Pons (tissue), 1 donor: Measurements from ENCODE around the gene NBEAL2.

Source experiments
- DNase-seq: peaks from one replicate; pipeline ENCODE4 v3.0.0-alpha.2; 2016; ENCODE audit warnings: low spot score

The NBEAL2 gene

DNA sequence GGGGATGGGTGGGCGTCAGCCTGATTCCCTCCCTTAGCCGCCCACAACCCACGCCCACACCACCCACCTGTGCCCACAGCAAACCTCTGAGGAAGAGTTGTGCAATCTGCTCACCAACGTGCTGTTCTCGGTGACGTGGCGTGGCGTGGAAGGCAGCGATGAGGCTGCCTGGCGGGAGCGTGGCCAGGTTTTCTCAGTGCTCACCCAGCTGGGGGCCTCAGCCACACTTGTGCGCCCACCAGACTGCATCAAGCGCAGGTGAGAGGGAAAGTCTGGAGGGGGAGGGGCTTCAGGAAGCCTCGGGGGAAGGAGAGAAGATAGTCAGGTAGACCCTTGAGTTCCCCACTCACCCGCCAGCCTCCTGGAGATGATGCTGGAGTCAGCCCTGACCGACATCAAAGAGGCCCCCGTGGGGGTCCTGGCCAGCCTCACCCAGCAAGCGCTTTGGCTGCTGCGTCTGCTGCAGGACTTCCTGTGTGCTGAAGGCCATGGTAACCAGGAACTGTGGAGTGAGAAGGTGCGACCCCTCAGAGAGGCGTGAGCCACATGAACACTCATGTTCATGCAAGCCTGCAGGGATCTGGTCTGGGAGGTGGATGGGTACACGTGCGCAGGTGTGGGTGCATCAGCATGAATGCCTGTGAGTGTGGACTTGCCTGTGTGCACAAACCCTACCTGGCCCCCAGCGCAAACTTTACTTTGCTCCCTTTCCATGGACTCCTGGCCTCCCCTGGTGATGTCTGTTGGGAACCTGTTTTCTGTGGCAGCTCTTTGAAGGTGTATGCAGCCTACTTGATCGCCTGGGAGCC lies 21.7 kb downstream of the NBEAL2 start:
- DNase-seq, result no peak

DNA sequence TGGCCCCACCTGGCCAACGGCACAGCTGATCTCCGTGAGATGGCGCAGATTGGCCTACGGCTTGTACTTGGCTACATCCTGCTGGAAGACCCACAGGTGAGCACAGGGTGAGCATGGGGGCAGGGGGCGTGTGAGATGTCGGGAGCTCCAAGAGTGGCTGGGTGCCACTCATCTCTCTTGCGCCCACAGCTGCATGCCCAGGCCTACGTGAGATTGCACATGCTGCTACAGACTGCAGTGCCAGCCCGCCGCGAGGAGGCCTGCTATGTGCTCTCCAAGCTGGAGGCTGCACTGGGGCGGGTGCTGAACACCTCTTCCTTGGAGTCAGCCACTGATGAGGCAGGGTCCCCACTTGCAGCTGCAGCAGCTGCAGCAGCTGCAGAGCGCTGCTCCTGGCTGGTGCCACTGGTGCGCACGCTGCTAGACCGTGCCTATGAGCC lies 22.3 kb downstream of the NBEAL2 start:
- DNase-seq, result no peak

DNA sequence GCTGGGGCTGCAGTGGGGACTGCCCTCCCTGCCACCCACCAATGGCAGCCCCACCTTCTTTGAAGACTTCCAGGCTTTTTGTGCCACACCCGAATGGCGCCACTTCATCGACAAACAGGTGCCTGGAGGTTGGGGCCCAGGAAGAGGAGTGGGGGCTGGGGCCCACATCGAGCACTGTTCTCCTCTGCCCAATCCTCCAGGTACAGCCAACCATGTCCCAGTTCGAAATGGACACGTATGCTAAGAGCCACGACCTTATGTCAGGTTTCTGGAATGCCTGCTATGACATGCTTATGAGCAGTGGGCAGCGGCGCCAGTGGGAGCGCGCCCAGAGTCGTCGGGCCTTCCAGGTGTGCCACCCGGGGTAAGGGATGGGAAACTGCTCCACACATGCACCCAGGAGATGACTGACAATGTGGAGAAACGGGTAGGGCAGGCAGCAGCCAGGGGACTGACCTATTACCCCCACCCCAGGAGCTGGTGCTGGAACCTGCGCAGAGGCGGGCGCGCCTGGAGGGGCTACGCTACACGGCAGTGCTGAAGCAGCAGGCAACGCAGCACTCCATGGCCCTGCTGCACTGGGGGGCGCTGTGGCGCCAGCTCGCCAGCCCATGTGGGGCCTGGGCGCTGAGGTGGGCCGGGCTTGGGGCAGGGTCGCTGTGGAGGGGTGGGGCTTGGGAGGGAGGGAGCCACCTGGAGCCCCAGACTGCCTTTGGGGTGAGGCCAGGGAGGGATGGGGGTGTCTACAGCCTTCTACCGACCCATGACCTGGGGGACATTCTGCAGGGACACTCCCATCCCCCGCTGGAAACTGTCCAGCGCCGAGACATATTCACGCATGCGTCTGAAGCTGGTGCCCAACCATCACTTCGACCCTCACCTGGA lies 22.9 kb downstream of the NBEAL2 start:
- DNase-seq, result no peak

DNA sequence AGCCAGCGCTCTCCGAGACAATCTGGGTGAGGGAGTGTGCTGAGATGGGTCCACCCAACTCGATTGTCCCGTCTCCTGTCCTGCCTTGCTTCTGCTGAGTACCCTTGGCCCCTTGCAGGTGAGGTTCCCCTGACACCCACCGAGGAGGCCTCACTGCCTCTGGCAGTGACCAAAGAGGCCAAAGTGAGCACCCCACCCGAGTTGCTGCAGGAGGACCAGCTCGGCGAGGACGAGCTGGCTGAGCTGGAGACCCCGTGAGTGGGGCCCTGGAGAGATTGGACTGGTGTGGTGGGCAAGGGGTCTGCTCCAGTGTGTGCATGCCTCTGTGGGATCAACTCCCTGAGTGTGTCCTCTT lies 23.6 kb downstream of the NBEAL2 start:
- no peak for DNase-seq

DNA sequence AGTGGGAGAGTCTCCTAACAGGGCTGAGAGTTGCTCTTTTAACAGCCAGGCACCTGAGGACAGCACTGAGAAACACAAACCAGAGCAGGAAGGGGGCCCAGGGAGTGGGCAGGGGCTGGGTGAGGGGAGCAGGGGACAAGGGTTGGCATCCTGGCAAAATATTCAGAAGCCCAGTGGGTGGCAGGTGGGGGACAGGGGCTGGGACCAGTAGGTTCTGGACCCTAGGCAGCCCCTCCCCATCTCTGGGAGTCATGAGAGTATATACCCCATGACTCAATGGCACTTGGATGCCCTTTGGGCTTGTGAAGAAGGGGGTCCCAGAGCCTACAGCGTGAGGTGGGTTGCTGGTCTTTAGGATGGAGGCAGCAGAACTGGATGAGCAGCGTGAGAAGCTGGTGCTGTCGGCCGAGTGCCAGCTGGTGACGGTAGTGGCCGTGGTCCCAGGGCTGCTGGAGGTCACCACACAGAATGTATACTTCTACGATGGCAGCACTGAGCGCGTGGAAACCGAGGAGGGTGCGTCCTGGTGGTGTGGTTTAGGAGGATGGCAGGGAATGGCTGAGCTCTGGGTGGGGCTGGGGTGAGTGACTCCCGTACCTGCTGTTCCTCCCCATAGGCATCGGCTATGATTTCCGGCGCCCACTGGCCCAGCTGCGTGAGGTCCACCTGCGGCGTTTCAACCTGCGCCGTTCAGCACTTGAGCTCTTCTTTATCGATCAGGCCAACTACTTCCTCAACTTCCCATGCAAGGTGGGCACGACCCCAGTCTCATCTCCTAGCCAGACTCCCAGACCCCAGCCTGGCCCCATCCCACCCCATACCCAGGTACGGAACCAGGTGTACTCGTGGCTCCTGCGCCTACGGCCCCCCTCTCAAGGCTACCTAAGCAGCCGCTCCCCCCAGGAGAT lies 24.2 kb downstream of the NBEAL2 start:
- DNase-seq, result no peak

DNA sequence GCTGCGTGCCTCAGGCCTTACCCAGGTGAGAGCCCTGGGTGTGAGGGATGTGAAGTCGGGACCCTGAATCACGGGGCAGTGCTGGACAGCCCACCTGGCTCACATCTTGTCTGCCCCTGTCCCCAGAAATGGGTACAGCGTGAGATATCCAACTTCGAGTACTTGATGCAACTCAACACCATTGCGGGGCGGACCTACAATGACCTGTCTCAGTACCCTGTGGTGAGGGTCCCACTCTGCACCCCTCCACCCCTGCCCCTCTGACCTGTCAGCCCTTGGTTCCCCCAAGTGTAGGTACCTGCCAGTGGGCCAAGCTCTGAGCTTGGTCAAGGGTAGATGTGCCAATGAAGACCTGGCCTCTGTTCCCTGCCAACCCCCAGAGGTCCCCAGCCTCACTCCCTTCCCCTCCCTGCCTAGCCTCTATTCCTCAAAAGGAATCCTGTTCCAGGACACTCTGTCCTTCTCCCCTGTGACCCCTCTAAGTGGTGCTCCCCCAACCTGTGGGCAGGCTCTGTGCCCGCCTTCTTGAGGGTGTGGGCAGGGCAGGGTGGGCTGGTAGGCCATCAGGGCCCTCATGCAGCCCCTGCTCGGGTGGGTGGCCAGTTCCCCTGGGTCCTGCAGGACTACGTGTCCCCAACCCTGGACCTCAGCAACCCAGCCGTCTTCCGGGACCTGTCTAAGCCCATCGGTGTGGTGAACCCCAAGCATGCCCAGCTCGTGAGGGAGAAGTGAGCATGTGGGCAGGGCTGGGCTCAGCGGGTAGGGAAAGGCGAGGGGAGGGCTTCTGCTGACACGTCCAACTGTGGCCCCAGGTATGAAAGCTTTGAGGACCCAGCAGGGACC lies 25.1 kb downstream of the NBEAL2 start:
- DNase-seq, result no peak

DNA sequence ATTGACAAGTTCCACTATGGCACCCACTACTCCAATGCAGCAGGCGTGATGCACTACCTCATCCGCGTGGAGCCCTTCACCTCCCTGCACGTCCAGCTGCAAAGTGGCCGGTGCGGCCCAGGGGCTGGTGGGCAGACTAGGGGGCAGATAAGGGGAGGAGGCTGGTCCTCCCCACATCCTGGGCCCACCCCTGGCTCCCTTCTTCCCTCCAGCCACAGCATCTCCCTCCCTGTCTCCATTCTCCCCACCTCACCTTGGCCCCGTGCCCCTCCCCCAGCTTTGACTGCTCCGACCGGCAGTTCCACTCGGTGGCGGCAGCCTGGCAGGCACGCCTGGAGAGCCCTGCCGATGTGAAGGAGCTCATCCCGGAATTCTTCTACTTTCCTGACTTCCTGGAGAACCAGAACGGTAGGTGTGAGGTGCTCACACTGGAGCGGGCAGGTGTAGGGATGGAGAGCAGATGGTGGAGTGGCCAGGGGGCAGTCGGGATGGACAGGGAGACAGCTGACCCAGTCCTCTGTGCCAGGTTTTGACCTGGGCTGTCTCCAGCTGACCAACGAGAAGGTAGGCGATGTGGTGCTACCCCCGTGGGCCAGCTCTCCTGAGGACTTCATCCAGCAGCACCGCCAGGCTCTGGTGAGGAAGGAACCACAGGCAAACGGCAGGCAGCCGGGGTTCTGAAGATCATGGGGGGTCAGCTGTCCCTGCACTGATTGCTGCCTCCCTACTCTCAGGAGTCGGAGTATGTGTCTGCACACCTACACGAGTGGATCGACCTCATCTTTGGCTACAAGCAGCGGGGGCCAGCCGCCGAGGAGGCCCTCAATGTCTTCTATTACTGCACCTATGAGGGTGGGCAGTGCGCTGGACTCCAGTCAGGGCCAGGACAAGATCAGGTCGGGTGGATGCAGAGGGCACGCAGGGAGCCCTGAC lies 26.0 kb downstream of the NBEAL2 start:
- DNase-seq, result no peak

DNA sequence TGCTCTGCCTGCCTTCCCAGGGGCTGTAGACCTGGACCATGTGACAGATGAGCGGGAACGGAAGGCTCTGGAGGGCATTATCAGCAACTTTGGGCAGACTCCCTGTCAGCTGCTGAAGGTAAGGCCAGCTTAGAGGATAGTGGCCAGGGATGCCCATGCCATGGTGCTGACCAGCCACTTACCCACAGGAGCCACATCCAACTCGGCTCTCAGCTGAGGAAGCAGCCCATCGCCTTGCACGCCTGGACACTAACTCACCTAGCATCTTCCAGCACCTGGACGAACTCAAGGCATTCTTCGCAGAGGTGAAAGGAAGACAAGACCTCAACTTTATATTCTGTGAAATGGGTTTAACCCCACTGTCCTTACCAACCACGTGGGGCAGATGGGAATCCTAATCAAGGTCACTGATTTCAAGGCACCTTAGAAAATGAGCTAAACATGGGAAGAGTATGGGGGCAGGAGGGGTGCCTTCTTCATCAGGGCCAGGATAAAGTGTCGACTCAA lies 26.7 kb downstream of the NBEAL2 start:
- no peak for DNase-seq

DNA sequence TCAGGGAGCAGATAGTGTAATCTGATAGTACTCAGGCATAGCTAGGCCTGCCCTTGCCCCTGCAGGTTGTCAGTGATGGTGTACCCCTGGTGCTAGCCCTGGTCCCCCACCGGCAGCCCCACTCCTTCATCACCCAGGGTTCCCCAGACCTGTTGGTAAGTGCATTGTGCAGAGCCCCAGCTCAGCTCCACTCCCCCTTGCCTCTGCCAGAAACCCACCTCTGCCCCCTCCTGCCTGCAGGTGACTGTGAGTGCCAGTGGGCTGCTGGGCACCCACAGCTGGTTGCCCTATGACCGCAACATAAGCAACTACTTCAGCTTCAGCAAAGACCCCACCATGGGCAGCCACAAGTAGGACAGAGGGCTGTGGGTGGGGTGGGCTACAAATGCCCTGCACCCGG lies 27.5 kb downstream of the NBEAL2 start:
- DNase-seq, result no peak

DNA sequence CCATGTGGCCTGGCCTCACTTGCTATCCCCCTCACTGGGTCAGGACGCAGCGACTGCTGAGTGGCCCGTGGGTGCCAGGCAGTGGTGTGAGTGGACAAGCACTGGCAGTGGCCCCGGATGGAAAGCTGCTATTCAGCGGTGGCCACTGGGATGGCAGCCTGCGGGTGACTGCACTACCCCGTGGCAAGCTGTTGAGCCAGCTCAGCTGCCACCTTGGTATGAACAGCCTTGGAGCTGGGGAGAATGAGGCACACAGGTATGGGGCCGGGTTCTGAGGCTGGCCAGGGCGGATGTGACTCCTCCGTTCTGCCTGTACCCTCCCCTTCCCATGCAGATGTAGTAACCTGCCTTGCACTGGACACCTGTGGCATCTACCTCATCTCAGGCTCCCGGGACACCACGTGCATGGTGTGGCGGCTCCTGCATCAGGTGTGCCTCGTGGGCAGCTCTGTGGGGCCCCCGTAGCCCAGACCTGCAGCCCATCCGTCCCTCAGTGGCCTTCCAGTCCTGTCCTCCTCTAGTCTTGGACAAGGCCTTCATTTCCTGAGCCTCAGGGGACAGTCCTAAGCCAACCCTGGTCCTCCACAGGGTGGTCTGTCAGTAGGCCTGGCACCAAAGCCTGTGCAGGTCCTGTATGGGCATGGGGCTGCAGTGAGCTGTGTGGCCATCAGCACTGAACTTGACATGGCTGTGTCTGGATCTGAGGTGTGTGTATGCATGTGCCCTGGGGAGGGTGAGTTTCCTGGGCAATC lies 28.2 kb downstream of the NBEAL2 start:
- no peak for DNase-seq

DNA sequence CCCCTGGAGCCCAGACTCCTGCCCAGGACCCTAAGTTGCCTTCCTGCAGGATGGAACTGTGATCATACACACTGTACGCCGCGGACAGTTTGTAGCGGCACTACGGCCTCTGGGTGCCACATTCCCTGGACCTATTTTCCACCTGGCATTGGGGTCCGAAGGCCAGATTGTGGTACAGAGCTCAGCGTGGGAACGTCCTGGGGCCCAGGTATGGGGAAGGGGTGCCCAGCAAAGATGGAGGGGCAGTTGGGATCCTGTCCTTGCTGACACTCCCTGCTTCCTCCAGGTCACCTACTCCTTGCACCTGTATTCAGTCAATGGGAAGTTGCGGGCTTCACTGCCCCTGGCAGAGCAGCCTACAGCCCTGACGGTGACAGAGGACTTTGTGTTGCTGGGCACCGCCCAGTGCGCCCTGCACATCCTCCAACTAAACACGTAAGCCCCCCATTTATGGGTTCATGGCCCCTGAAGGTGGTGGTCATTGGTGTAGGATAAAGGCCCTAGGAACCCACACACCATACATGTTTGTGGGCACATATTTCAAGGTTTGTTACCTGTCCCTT lies 28.8 kb downstream of the NBEAL2 start:
- DNase-seq, result no peak

DNA sequence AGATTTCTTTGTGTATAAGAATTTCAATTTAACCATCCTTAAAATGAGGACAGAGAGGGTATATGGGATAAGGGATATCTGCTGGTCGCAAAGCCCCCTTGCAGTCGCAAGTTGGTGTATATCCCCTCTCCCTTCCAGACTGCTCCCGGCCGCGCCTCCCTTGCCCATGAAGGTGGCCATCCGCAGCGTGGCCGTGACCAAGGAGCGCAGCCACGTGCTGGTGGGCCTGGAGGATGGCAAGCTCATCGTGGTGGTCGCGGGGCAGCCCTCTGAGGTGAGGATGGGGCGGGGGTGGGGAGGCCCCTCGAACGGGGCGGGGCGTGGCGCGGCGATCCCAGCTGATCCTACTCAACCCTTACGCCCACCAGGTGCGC lies 29.4 kb downstream of the NBEAL2 start:
- no peak for DNase-seq

DNA sequence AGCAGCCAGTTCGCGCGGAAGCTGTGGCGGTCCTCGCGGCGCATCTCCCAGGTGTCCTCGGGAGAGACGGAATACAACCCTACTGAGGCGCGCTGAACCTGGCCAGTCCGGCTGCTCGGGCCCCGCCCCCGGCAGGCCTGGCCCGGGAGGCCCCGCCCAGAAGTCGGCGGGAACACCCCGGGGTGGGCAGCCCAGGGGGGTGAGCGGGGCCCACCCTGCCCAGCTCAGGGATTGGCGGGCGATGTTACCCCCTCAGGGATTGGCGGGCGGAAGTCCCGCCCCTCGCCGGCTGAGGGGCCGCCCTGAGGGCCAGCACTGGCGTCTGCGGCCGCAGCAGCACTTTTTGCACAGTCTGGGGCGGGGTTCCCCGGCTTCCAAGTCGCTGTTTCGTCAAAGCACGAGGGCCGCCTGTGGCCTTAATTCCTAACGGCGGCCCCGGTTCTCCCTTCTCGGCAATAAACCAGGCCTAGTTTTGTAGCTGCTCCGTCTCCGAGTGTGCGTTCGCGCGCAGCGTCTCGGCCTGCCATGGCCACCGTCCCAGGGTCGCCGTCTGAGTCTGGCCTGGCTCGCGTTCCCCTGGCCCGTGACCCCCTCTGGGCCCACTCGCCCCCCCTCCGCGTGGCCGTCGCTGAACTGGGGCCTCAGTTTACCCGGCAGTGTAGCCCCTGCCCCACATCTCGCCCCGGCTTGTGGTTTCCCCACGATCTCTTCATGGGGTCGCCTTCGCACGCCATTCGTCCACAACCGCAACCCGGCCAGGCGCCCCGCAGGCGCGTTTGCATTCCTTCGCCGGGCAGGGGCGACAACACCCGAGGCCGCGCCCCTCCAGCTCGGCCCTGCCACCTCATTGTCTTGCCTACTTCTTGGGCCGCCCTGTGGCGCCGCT lies 30.0 kb downstream of the NBEAL2 start:
- peak; percentile 86 for DNase-seq

DNA sequence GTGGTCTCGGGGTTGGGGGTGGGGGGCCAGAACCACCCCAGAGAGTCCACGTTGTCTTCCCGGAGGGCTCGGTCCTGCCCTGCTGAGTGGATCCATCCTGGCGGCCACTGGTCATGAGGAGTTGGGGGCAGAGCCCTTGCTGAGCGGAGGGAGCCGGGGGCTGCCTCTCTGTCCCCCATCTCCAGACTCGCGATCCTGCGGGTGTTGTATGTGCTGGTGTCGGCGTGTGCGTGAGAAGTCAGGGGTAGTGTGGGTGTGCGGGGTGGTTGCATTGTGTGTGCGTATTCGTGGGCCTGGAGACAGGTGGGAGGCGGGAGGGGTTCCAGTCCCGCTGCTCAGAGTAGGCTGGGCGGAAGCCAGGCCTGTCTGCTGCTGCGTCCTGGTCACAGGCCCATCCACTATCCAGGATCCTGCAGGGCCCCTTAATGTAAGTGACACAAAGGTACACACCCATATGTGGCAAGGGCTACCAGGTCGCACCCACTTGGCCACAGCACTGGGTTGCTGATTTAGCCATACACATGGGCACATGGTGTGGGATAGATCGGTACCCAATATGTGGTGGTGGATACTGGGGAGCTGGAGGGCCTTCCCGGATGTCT lies 30.7 kb downstream of the NBEAL2 start:
- no peak for DNase-seq

DNA sequence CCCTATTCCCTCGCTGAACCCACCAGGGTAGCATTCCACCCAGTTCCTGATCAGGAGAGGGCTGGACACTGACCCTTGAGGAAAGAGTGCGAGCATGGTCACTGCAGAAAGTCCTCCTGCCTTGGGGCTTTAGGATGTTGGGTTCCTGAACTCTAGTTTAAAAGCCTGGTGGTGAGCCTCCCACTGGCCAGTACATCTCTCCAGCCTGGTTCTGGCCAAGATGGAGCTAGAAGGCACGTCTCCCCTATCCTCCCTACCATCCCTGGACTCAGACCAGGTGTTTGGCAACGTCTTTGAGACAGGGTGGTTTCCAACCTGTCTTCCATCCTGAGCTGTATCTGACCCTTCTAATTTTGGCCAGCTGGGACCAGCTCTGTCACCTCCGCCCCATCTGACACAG lies 31.4 kb downstream of the NBEAL2 start:
- no peak for DNase-seq

DNA sequence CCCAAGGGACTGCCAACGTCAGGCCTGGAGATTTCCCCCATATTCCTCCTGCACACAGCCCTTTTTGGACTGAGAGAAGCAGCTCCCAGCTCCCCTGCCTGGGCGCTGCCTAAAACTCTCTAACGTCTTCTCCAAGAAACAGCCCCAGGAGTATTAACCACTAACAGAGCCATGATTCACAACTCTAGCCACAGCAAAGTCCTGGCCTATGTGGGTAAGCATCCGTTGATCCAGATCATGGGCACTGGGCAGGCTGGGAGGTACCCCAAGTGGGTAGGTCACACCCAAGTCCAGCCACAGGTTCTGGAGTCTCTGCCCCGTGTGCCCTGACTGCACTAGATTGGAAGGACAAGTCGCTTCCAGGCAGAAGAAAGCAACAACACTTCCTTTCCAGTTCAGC lies 31.9 kb downstream of the NBEAL2 start:
- no peak for DNase-seq
